ENCODE data around the gene OPA3. TPM values are rescaled to one million over a fixed set of nuclear protein-coding genes. Genes with fewer than 3 reads are reported as not detected.

The OPA3 gene
- total and polyA plus RNA-seq, 2 experiments from 2014 or later = 11.5 to 14.5 TPM

- TF ChIP-seq ZNF331 (CRISPR knock-in tag; IDR thresholded peaks at IDR 0.05; ENCODE audit: low read depth) = no peak
- no peak for TF ChIP-seq EZH2phosphoT487 (IDR thresholded peaks at IDR 0.05; ENCODE audit: unreplicated experiment)
- no peak for TF ChIP-seq CREB1 (CRISPR knock-in tag; IDR thresholded peaks at IDR 0.05; ENCODE audit: low read depth)
- no peak for TF ChIP-seq REST (IDR thresholded peaks at IDR 0.05; ENCODE audit: unreplicated experiment)
These were observed 57.6 kb downstream of the OPA3 start (continued) for GRCh38 chr19:45526971-45527370.

- Histone ChIP-seq H3K4me1 (ENCODE audit: insufficient read depth) (peaks cover 10% of the 10 kb centered on the region), H3F3A (replicated peaks; ENCODE audit: low read depth) (peaks cover 32% of the 10 kb centered on the region), H3K27ac (ENCODE audit: low read depth) (peak overlapping the region; percentile 67; the same call in 1 of the 2 replicates), H3K79me2 (replicated peaks; ENCODE audit: insufficient read depth) (no peaks in the 10 kb centered on the region), H4K20me1 (replicated peaks; ENCODE audit: insufficient read depth) (peaks cover 23% of the 10 kb centered on the region), H3K9me2 (ENCODE audit: insufficient read depth) (no peaks in the 10 kb centered on the region), H3K4me3 (no peak overlapping the region), H3K36me3 (ENCODE audit: insufficient read depth) (peaks cover 20% of the 10 kb centered on the region), H3K27me3 (ENCODE audit: insufficient read depth) (peaks cover 19% of the 10 kb centered on the region), H3K4me2 (no peak overlapping the region), H2AFZ (no peak overlapping the region)
- peaks cover 18% of the 10 kb centered on the region for H3K4me1 Mint-ChIP-seq
- H3K4me3 Mint-ChIP-seq = no peak overlapping the region; the same call in 2 of the 3 replicates
- H3K36me3 Mint-ChIP-seq (ENCODE audit: low read depth) = peaks cover 52% of the 10 kb centered on the region
- peak; percentile 97 for DNase-seq (ENCODE audit: low spot score)
- peaks cover 2% of the 10 kb centered on the region; the same call in 2 of the 3 replicates for H3K9me3 Mint-ChIP-seq
- H3K27me3 Mint-ChIP-seq (ENCODE audit: insufficient read depth, low read depth, poor library complexity) = peaks cover 35% of the 10 kb centered on the region
- peak overlapping the region; percentile 72 for H3K27ac Mint-ChIP-seq
- ATAC-seq = peak; percentile 43
- TF ChIP-seq CREB1 (CRISPR knock-in tag; IDR thresholded peaks at IDR 0.05; ENCODE audit: low read depth) = no peak
- TF ChIP-seq POLR2AphosphoS5 (IDR thresholded peaks at IDR 0.05; ENCODE audit: low read depth) = no peak
- TF ChIP-seq ETS1 (IDR thresholded peaks at IDR 0.05) = no peak
- TF ChIP-seq ZNF114 (CRISPR knock-in tag; IDR thresholded peaks at IDR 0.05) = no peak
- no peak for TF ChIP-seq REST (IDR thresholded peaks at IDR 0.05; ENCODE audit: unreplicated experiment)
- TF ChIP-seq ZNF331 (CRISPR knock-in tag; IDR thresholded peaks at IDR 0.05; ENCODE audit: low read depth) = no peak
- no peak for TF ChIP-seq JUNB (IDR thresholded peaks at IDR 0.05; ENCODE audit: unreplicated experiment)
- no peak for TF ChIP-seq NANOG (IDR thresholded peaks at IDR 0.05; ENCODE audit: borderline replicate concordance)
- no peak for TF ChIP-seq EZH2phosphoT487 (IDR thresholded peaks at IDR 0.05; ENCODE audit: unreplicated experiment)
- TF ChIP-seq ZNF462 (CRISPR knock-in tag; IDR thresholded peaks at IDR 0.05) = no peak
These were observed 58.5 kb downstream of the OPA3 start for GRCh38 chr19:45526143-45526542.

Data from GM23338 (cell line).